PC-9 (cell line): ENCODE measurements around the gene SLC66A2.

Source experiments
- EZH2 ChIP-seq: fragments of 200-600 bp; sonication (generic); IDR thresholded peaks from 2 replicates; pipeline ENCODE4 v1.8.0; 2017; ENCODE audit warnings: antibody characterized with exemption, low read depth
- TF ChIP-seq, protein P1 (sequence below): fragments of 200-600 bp; sonication (generic); conservative IDR thresholded peaks from 2 replicates; pipeline ENCODE4 v1.6.1; 2017; ENCODE audit warnings: mixed run types, antibody characterized with exemption, mild to moderate bottlenecking, moderate library complexity

DNA sequence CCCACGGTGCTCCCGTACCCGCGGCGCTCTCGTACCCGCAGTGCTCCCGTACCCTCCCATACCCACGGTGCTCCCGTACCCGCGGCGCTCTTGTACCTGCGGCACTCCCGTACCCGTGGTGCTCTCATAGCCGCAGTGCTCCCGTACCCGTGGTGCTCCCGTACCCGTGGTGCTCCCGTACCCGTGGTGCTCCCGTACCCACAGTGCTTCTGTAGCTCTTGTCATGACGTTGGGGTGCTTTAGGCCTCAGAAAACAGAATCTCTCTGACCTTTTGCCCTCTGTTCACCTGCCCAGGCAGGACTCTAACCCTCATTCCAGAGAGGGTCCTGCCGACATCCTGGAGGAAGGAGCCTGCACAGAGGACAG is 35.3 kb downstream of the SLC66A2 start:
- TF ChIP-seq, protein P1, sequence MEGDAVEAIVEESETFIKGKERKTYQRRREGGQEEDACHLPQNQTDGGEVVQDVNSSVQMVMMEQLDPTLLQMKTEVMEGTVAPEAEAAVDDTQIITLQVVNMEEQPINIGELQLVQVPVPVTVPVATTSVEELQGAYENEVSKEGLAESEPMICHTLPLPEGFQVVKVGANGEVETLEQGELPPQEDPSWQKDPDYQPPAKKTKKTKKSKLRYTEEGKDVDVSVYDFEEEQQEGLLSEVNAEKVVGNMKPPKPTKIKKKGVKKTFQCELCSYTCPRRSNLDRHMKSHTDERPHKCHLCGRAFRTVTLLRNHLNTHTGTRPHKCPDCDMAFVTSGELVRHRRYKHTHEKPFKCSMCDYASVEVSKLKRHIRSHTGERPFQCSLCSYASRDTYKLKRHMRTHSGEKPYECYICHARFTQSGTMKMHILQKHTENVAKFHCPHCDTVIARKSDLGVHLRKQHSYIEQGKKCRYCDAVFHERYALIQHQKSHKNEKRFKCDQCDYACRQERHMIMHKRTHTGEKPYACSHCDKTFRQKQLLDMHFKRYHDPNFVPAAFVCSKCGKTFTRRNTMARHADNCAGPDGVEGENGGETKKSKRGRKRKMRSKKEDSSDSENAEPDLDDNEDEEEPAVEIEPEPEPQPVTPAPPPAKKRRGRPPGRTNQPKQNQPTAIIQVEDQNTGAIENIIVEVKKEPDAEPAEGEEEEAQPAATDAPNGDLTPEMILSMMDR, result no peak
- no peak for TF ChIP-seq EZH2
